22Rv1 (cell line): ENCODE data around the gene NECTIN1.

Source experiments
- H3K27ac ChIP-seq: fragments of 450-650 bp; 2 replicates; pipeline ENCODE4 v1.5.1; 2017
- CTCF ChIP-seq: fragments of 450-650 bp; IDR thresholded peaks from 2 replicates; pipeline ENCODE4 v1.5.1; 2017; ENCODE audit warnings: mild to moderate bottlenecking
- ZFX ChIP-seq: fragments of 450-650 bp; IDR thresholded peaks from 2 replicates; pipeline ENCODE4 v1.6.1; 2017; ENCODE audit warnings: antibody characterized with exemption, borderline replicate concordance

NECTIN1 gene

GRCh38 chr11:119741369-119742262, 12.6 kb upstream of the NECTIN1 start:
- no peak overlapping the region for H3K27ac ChIP-seq
- peak; percentile 82 for TF ChIP-seq CTCF
- TF ChIP-seq ZFX: no peak

GRCh38 chr11:119739975-119740374, 11.0 kb upstream of the NECTIN1 start:
- H3K27ac ChIP-seq: no peak overlapping the region
- no peak for TF ChIP-seq CTCF
- no peak for TF ChIP-seq ZFX

- TF ChIP-seq ZFX: no peak
- no peak for TF ChIP-seq CTCF
- H3K27ac ChIP-seq: no peak overlapping the region
Measured at GRCh38 chr11:119739021-119739703, 10.2 kb upstream of the NECTIN1 start.

- TF ChIP-seq ZFX (no peak), CTCF (no peak)
- no peak overlapping the region for H3K27ac ChIP-seq
Measured at GRCh38 chr11:119738059-119738439, 9.0 kb upstream of the NECTIN1 start.

- no peak for TF ChIP-seq ZFX
- no peak for TF ChIP-seq CTCF
- no peak overlapping the region for H3K27ac ChIP-seq
Measured at GRCh38 chr11:119737366-119738058, 8.5 kb upstream of the NECTIN1 start.

GRCh38 chr11:119734788-119735187, 5.8 kb upstream of the NECTIN1 start:
- no peak for TF ChIP-seq CTCF
- no peak for TF ChIP-seq ZFX
- H3K27ac ChIP-seq: no peak overlapping the region
